ENCODE results near the gene LOC128125822.

LOC128125822 gene

DNA sequence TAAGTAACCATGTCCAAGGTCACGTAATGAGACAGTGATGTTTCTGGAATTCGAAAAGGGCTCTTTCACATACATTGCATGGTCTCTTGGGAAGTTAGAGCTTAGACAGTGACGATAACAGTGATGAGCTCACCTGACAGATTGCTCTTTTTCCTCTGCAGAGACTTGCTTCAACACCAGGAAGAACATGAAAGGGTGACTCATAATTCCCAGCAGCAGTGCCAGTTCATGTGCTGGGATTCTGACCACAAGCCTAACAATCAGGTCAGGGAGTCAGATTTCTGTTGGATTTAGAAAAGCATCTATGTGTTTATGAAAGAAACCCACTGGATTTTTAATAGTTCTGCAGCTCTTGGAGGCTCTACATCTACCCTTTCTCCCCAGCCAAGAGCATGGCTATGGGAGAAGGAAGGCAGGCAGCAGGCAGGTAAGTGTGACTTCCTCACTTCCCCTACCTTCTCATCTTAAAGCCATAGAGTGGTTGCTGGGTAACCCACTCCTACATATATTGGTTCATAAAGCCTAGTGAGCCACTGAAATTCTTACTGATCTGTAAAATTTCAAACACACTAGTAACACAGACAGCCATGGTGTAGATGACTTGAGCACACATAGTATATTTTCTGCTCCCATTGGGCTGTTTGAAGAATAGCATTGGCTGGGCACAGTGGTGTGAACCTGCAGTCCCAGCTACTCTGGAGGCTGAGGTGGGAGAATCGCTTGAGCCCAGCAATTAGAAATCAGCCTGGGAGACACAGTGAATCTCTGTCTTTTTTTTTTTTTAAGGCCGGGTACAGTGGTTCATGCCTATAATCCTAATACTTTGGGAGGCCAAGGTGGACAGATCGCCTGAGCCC lies 44.4 kb upstream of the LOC128125822 start:
- H3K36me3 Mint-ChIP-seq (ENCODE audit: low read depth): no peaks in the 10 kb centered on the region
- no peak overlapping the region for H3K27ac Mint-ChIP-seq (ENCODE audit: unreplicated experiment)
- DNase-seq (ENCODE audit: low read depth, low spot score): no peak
- no peaks in the 10 kb centered on the region for H3K9me3 Mint-ChIP-seq
- H3K4me1 Mint-ChIP-seq: no peaks in the 10 kb centered on the region
- TF ChIP-seq CTCF (conservative IDR thresholded peaks at IDR 0.05): no peak
- no peak overlapping the region for H3K4me3 Mint-ChIP-seq
- no peaks in the 10 kb centered on the region for H3K27me3 Mint-ChIP-seq (ENCODE audit: low read depth)

GRCh38 chr6:63529498-63529897 lies 42.8 kb upstream of the LOC128125822 start:
- H3K4me3 Mint-ChIP-seq: no peak overlapping the region
- H3K27ac Mint-ChIP-seq (ENCODE audit: unreplicated experiment): no peak overlapping the region
- no peaks in the 10 kb centered on the region for H3K9me3 Mint-ChIP-seq
- no peak for DNase-seq (ENCODE audit: low read depth, low spot score)
- no peaks in the 10 kb centered on the region for H3K27me3 Mint-ChIP-seq (ENCODE audit: low read depth)
- no peak for TF ChIP-seq CTCF (conservative IDR thresholded peaks at IDR 0.05)
- no peaks in the 10 kb centered on the region for H3K4me1 Mint-ChIP-seq
- H3K36me3 Mint-ChIP-seq (ENCODE audit: low read depth): no peaks in the 10 kb centered on the region

DNA sequence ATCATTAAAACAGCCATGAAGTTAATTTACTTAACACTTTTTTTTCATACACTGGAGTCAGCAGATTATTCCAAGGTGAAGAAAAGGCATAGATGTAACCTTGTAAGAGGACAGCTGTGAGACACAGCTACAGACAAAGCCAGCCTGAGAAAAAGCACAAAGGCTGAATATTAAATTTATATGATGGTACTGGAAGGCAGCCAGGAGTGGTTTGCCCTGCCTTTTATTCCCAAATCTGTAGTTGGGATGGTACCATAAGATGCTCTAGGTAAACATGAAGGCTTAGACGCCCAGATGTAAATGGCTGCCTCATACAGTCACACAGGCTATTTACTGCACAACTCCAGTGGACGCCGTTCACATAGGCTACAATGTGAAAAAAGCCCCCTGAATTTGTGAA lies 42.1 kb upstream of the LOC128125822 start:
- no peak for TF ChIP-seq CTCF (conservative IDR thresholded peaks at IDR 0.05)
- no peak for DNase-seq (ENCODE audit: low read depth, low spot score)
- H3K9me3 Mint-ChIP-seq: no peaks in the 10 kb centered on the region
- H3K27ac Mint-ChIP-seq (ENCODE audit: unreplicated experiment): no peak overlapping the region
- no peaks in the 10 kb centered on the region for H3K4me1 Mint-ChIP-seq
- no peak overlapping the region for H3K4me3 Mint-ChIP-seq
- no peaks in the 10 kb centered on the region for H3K27me3 Mint-ChIP-seq (ENCODE audit: low read depth)
- H3K36me3 Mint-ChIP-seq (ENCODE audit: low read depth): no peaks in the 10 kb centered on the region

DNA sequence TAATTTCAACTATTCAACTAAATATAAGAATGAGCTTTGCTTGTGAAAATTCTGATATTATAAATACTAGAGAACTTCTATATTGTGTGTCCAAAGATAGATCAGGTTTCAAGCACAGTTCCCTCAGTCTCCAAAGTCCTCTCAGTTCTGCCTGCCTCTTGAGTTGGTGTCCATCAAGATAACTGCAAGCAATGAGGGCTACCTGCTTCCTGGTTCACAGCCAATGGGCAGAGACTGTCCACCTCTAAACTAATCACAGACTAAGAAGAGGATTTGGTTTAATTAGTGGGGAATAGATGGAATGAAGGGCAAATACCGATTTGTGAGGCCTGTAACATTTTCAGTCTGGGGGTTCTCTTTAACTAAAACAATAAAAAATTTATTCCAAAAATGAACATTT lies 41.3 kb upstream of the LOC128125822 start:
- TF ChIP-seq CTCF (conservative IDR thresholded peaks at IDR 0.05): no peak
- Mint-ChIP-seq H3K9me3 (no peaks in the 10 kb centered on the region), H3K27me3 (ENCODE audit: low read depth) (no peaks in the 10 kb centered on the region), H3K27ac (ENCODE audit: unreplicated experiment) (no peak overlapping the region), H3K36me3 (ENCODE audit: low read depth) (no peaks in the 10 kb centered on the region), H3K4me1 (no peaks in the 10 kb centered on the region), H3K4me3 (no peak overlapping the region)
- DNase-seq (ENCODE audit: low read depth, low spot score): no peak

GRCh38 chr6:63533026-63533425 lies 39.3 kb upstream of the LOC128125822 start:
- no peak for TF ChIP-seq CTCF (conservative IDR thresholded peaks at IDR 0.05)
- H3K9me3 Mint-ChIP-seq: no peaks in the 10 kb centered on the region
- DNase-seq (ENCODE audit: low read depth, low spot score): no peak
- no peaks in the 10 kb centered on the region for H3K27me3 Mint-ChIP-seq (ENCODE audit: low read depth)
- no peaks in the 10 kb centered on the region for H3K36me3 Mint-ChIP-seq (ENCODE audit: low read depth)
- H3K4me3 Mint-ChIP-seq: no peak overlapping the region
- no peak overlapping the region for H3K27ac Mint-ChIP-seq (ENCODE audit: unreplicated experiment)
- H3K4me1 Mint-ChIP-seq: no peaks in the 10 kb centered on the region

All from neural crest cell (in vitro differentiated cells).